GM19025 (cell line): ENCODE results near the gene MOCS3.

Experiments
- ATAC-seq: cut with Tn5 transposase; IDR thresholded peaks from one replicate; pipeline ENCODE4 v1.9.1; 2021; ENCODE audit warnings: mild to moderate bottlenecking, low read depth, moderate library complexity; ENCODE audit not compliant: unreplicated experiment

Gene MOCS3

GRCh38 chr20:51008718-51009117, 50.1 kb downstream of the MOCS3 start:
- no peak for ATAC-seq

- ATAC-seq, result no peak
These were observed 50.9 kb downstream of the MOCS3 start for GRCh38 chr20:51009303-51010042.

GRCh38 chr20:51010043-51010365, 51.4 kb downstream of the MOCS3 start:
- ATAC-seq, result no peak

- no peak for ATAC-seq
These were observed 52.3 kb downstream of the MOCS3 start for GRCh38 chr20:51010932-51011331.

- no peak for ATAC-seq
These were observed 52.9 kb downstream of the MOCS3 start for GRCh38 chr20:51011479-51011878.

- no peak for ATAC-seq
These were observed 53.7 kb downstream of the MOCS3 start for GRCh38 chr20:51012357-51012756.
